ENCODE data around the gene PPP1R27.
A peak's percentile ranks its signal among the peaks of the same experiment; 100 is the strongest.

PPP1R27 gene

GRCh38 chr17:81834831-81835267 lies at the start of gene PPP1R27:
Gene PPP1R27 (minus strand): TSS chr17:81835050. CDS start chr17:81834953, 97 bp downstream.
- DNase-seq: no peak

GRCh38 chr17:81884520-81884919 lies 49.7 kb upstream of the PPP1R27 start:
- no peak for DNase-seq

GRCh38 chr17:81879121-81879520 lies 44.3 kb upstream of the PPP1R27 start:
- no peak for DNase-seq

- no peak for DNase-seq
Measured at GRCh38 chr17:81878294-81878693, 43.4 kb upstream of the PPP1R27 start.

- no peak for DNase-seq
Measured at GRCh38 chr17:81877569-81877968, 42.7 kb upstream of the PPP1R27 start.

- peak; percentile 96 for DNase-seq
Measured at GRCh38 chr17:81871387-81872230, 36.8 kb upstream of the PPP1R27 start.

GRCh38 chr17:81870981-81871386 lies 36.1 kb upstream of the PPP1R27 start, which contains the start of gene ARHGDIA:
Gene ARHGDIA (minus strand): TSS chr17:81871337. CDS start chr17:81869930, 1,407 bp downstream.
- no peak for DNase-seq

- DNase-seq: peak; percentile 57
Measured at GRCh38 chr17:81870131-81870980, 35.5 kb upstream of the PPP1R27 start.

GRCh38 chr17:81869221-81870130 lies 34.6 kb upstream of the PPP1R27 start:
- peak; percentile 40 for DNase-seq

GRCh38 chr17:81868674-81869220 lies 33.9 kb upstream of the PPP1R27 start:
- DNase-seq: no peak

- DNase-seq: no peak
Measured at GRCh38 chr17:81867991-81868673, 33.3 kb upstream of the PPP1R27 start.

- DNase-seq: no peak
Measured at GRCh38 chr17:81867170-81867990, 32.5 kb upstream of the PPP1R27 start.

GRCh38 chr17:81866440-81867169 lies 31.8 kb upstream of the PPP1R27 start:
- DNase-seq: peak; percentile 37

GRCh38 chr17:81865733-81866439 lies 31.0 kb upstream of the PPP1R27 start:
- DNase-seq: peak; percentile 21

GRCh38 chr17:81865358-81865732 lies 30.5 kb upstream of the PPP1R27 start:
- no peak for DNase-seq

GRCh38 chr17:81863833-81864768 lies 29.3 kb upstream of the PPP1R27 start:
- DNase-seq: no peak

GRCh38 chr17:81863123-81863675 lies 28.3 kb upstream of the PPP1R27 start:
- DNase-seq: no peak
